Measurements from ENCODE around the gene LINGO3.

DNA sequence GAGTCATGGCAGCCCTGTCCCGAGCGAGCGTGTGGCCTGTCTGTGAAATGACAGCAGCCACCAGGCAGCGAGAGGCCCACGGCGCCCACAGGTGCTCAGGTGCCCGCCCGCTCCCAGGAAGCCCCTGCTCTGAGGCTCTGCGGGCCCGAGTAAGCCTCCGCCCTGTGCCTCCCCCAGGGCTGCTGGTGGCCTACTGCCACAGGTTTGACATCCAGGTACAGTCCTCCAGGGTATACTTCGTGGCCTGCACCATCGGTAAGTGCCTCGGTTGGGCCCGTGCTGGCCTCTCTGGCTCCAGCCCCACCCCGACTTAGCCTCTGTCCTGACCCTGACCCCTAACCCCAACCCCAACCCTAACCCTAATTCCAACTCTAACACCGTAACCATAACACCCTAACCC lies 37.1 kb upstream of the LINGO3 start:
- TF ChIP-seq POLR2A (IDR thresholded peaks at IDR 0.05) = no peak
- TF ChIP-seq, protein P1, sequence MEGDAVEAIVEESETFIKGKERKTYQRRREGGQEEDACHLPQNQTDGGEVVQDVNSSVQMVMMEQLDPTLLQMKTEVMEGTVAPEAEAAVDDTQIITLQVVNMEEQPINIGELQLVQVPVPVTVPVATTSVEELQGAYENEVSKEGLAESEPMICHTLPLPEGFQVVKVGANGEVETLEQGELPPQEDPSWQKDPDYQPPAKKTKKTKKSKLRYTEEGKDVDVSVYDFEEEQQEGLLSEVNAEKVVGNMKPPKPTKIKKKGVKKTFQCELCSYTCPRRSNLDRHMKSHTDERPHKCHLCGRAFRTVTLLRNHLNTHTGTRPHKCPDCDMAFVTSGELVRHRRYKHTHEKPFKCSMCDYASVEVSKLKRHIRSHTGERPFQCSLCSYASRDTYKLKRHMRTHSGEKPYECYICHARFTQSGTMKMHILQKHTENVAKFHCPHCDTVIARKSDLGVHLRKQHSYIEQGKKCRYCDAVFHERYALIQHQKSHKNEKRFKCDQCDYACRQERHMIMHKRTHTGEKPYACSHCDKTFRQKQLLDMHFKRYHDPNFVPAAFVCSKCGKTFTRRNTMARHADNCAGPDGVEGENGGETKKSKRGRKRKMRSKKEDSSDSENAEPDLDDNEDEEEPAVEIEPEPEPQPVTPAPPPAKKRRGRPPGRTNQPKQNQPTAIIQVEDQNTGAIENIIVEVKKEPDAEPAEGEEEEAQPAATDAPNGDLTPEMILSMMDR (IDR thresholded peaks at IDR 0.05) = no peak
- no peak for TF ChIP-seq POLR2AphosphoS5 (IDR thresholded peaks at IDR 0.05)

Measured in suprapubic skin (tissue), 4 donors.